K562 (cell line): ENCODE results near the gene DNAH1. TPM values are rescaled to one million over a fixed set of nuclear protein-coding genes. Genes with fewer than 3 reads are reported as not detected.
A peak's percentile ranks its signal among the peaks of the same experiment; 100 is the strongest.

Source experiments
- ATAC-seq: fragments of 200-7000 bp; cut with Tn5 transposase; 3 replicates; pipeline ENCODE4 v1.9.1; 2020; ENCODE audit warnings: moderate library complexity
- BruUV-seq: library from RNA; stranded (reverse); fragments of 400-500 nt; replicated peaks from 2 replicates; lab custom pipeline; 2021; lab: Mats Ljungman, UMichigan
- CTCF ChIA-PET: fragments of 300-600 bp; formaldehyde crosslinking; extraction: SDS; loops from one replicate; lab custom pipeline; 2021; ENCODE audit warnings: low intra/inter-chr PET ratio; lab: Yijun Ruan, JAX
- POLR2A ChIA-PET: fragments of 300-600, 350-650 bp; sonication (Branson Sonifier 250); formaldehyde crosslinking; extraction: SDS; loops from one replicate; lab custom pipeline; 2021; ENCODE audit warnings: antibody characterized with exemption, inconsistent platforms; lab: Yijun Ruan, JAX
- DNase-seq, 4 experiments: peaks; one replicate each; pipeline versions ENCODE4 v3.0.0 to v3.0.0-alpha.2; 2011 to 2018; ENCODE audit warnings: low spot score in 3 of 4, mixed read lengths in 3 of 4; ENCODE audit errors: extremely low read depth in 1 of 4
- FAIRE-seq: peaks from 2 replicates; lab custom pipeline; 2011; peaks lifted over from hg19 to GRCh38; lab: Jason Lieb, UNC
- H2AFZ ChIP-seq: 2 replicates; pipeline ENCODE4 v1.6.0; 2011; ENCODE audit warnings: low read depth, low read length, control low read depth, inconsistent platforms
- H3K27ac ChIP-seq: fragments of 200-600 bp; 3 replicates; pipeline ENCODE4 v1.8.0; 2011; ENCODE audit warnings: low read depth, mild to moderate bottlenecking, control low read depth, inconsistent platforms, low read length, moderate library complexity, mixed read lengths; ENCODE audit errors: extremely low read depth
- H3K27me3 ChIP-seq, 2 experiments: fragments of 300-600 bp in 1 of 2; 2 replicates in 1 of 2; 3 replicates in 1 of 2; pipeline versions ENCODE4 v1.6.0 to v1.8.0; 2011; ENCODE audit warnings: inconsistent platforms in 2 of 2, low read length in 2 of 2, mild to moderate bottlenecking in 1 of 2, mixed read lengths in 1 of 2, moderate library complexity in 1 of 2; ENCODE audit not compliant: control insufficient read depth in 2 of 2, insufficient read depth in 2 of 2
- H3K36me3 ChIP-seq: fragments of 300-600 bp; 3 replicates; pipeline ENCODE4 v1.8.0; 2011; ENCODE audit warnings: mild to moderate bottlenecking, low read length, inconsistent platforms; ENCODE audit not compliant: control insufficient read depth, insufficient read depth
- H3K4me1 ChIP-seq, 2 experiments: fragments of 200-600 bp in 1 of 2; replicated peaks in 1 of 2; 2 replicates in 1 of 2; 3 replicates in 1 of 2; pipeline versions ENCODE4 v1.5.1 to v1.8.0; 2011; ENCODE audit warnings: inconsistent platforms in 2 of 2, low read length in 2 of 2, mild to moderate bottlenecking in 1 of 2, mixed read lengths in 1 of 2, moderate library complexity in 1 of 2; ENCODE audit not compliant: control insufficient read depth in 2 of 2, insufficient read depth in 2 of 2
- H3K4me2 ChIP-seq: 2 replicates; pipeline ENCODE4 v1.6.1; 2011; ENCODE audit warnings: low read length, control low read depth, inconsistent platforms, mixed read lengths; ENCODE audit not compliant: insufficient read depth
- H3K4me3 ChIP-seq: fragments of 200-600 bp; sonication (generic), shearing (Covaris generic); 2 replicates; pipeline ENCODE4 v1.5.1; 2016; ENCODE audit warnings: control low read depth, inconsistent platforms
- H3K79me2 ChIP-seq: fragments of 200-600 bp; 3 replicates; pipeline ENCODE4 v1.8.0; 2011; ENCODE audit warnings: low read length, inconsistent platforms; ENCODE audit not compliant: control insufficient read depth, insufficient read depth
- H3K9ac ChIP-seq, 2 experiments: 2 replicates each; pipeline versions ENCODE4 v1.6.0 to v1.6.1; 2011; ENCODE audit warnings: low read depth in 2 of 2, low read length in 2 of 2, control low read depth in 1 of 2, inconsistent platforms in 1 of 2, mild to moderate bottlenecking in 1 of 2, mixed read lengths in 1 of 2; ENCODE audit not compliant: insufficient read depth in 1 of 2
- H3K9me1 ChIP-seq: one replicate; pipeline ENCODE4 v1.6.0; 2011; ENCODE audit warnings: inconsistent platforms, mild to moderate bottlenecking, low read length, moderate library complexity; ENCODE audit not compliant: control insufficient read depth, insufficient read depth
- H3K9me3 ChIP-seq: replicated peaks from 2 replicates; pipeline ENCODE4 v1.5.1; 2011; ENCODE audit warnings: low read depth, low read length, inconsistent platforms; ENCODE audit not compliant: control insufficient read depth, insufficient read depth
- H4K20me1 ChIP-seq: replicated peaks from 2 replicates; pipeline ENCODE4 v1.6.1; 2011; ENCODE audit warnings: low read length, inconsistent platforms, mixed read lengths; ENCODE audit not compliant: control insufficient read depth, insufficient read depth
- CBX3 ChIP-seq, 2 experiments: IDR thresholded peaks; 1 replicate in 1 of 2; 2 replicates in 1 of 2; pipeline ENCODE4 v1.6.1; 2012; ENCODE audit warnings: inconsistent platforms in 2 of 2, low read length in 2 of 2, borderline replicate concordance in 1 of 2, control low read depth in 1 of 2
- CHD1 ChIP-seq: fragments of 200-600 bp; sonication (generic); IDR thresholded peaks from one replicate; pipeline ENCODE4 v1.6.1; 2012; ENCODE audit warnings: mild to moderate bottlenecking, moderate library complexity, low read length, inconsistent platforms
- HOXB6 ChIP-seq: fragments of 250-450 bp; sonication (Bioruptor Pico); IDR thresholded peaks from 2 replicates; pipeline ENCODE4 v1.5.1; 2022; ENCODE audit warnings: mild to moderate bottlenecking, borderline replicate concordance
- IFI16 ChIP-seq: fragments of 250-450 bp; sonication (Bioruptor Pico); IDR thresholded peaks from 2 replicates; pipeline ENCODE4 v2.1.2; 2022; ENCODE audit warnings: mild to moderate bottlenecking, inconsistent platforms
- NFXL1 ChIP-seq: fragments of 450-650 bp; formaldehyde crosslinking; IDR thresholded peaks from 2 replicates; pipeline ENCODE4 v1.4.0; 2021; ENCODE audit warnings: mild to moderate bottlenecking
- NR2C1 ChIP-seq, 2 experiments: fragments of 450-650 bp; IDR thresholded peaks; 2 replicates each; pipeline ENCODE4 v1.6.1; 2017; ENCODE audit warnings: mild to moderate bottlenecking in 2 of 2, antibody characterized with exemption in 1 of 2, inconsistent platforms in 1 of 2, missing compliant biosample characterization in 1 of 2, missing genetic modification characterization in 1 of 2
- PCBP2 ChIP-seq: fragments of 200-400 bp; formaldehyde crosslinking; IDR thresholded peaks from 2 replicates; pipeline ENCODE4 v1.6.1; 2018; ENCODE audit warnings: low read length, low read depth, mild to moderate bottlenecking, moderate library complexity; ENCODE audit not compliant: poor library complexity, severe bottlenecking
- RBM34 ChIP-seq: fragments of 200-400 bp; formaldehyde crosslinking; IDR thresholded peaks from 2 replicates; pipeline ENCODE4 v1.6.1; 2018; ENCODE audit warnings: low read length, borderline replicate concordance; ENCODE audit not compliant: insufficient read depth
- SIN3B ChIP-seq: fragments of 450-650 bp; IDR thresholded peaks from 2 replicates; pipeline ENCODE4 v1.6.1; 2017; ENCODE audit warnings: low read depth, mild to moderate bottlenecking, moderate library complexity
- SNAPC5 ChIP-seq: fragments of 250-450 bp; sonication (Bioruptor Pico); IDR thresholded peaks from 2 replicates; pipeline ENCODE4 v1.8.0; 2021; ENCODE audit warnings: moderate library complexity, mild to moderate bottlenecking, inconsistent platforms
- SOX6 ChIP-seq: fragments of 450-650 bp; IDR thresholded peaks from 2 replicates; pipeline ENCODE4 v1.6.1; 2014; ENCODE audit warnings: mild to moderate bottlenecking
- ZBTB12 ChIP-seq: fragments of 250-450 bp; sonication (Bioruptor Pico); IDR thresholded peaks from 2 replicates; pipeline ENCODE4 v1.4.0; 2020
- ZBTB33 ChIP-seq: sonication (generic); formaldehyde crosslinking; IDR thresholded peaks from 2 replicates; pipeline ENCODE4 v1.8.1; 2023; ENCODE audit warnings: mild to moderate bottlenecking, missing genetic modification reagents
- ZFX ChIP-seq: sonication (generic); formaldehyde crosslinking; IDR thresholded peaks from 2 replicates; pipeline ENCODE4 v1.8.0; 2022; ENCODE audit warnings: mild to moderate bottlenecking, missing genetic modification reagents, moderate library complexity
- ZNF146 ChIP-seq: IDR thresholded peaks from one replicate; pipeline ENCODE4 v1.6.1; 2018; ENCODE audit warnings: missing compliant biosample characterization; ENCODE audit not compliant: unreplicated experiment
- ZNF217 ChIP-seq: sonication (generic); formaldehyde crosslinking; IDR thresholded peaks from 2 replicates; pipeline ENCODE4 v1.8.0; 2022; ENCODE audit warnings: mild to moderate bottlenecking, missing genetic modification reagents
- ZNF431 ChIP-seq: sonication (generic); formaldehyde crosslinking; IDR thresholded peaks from 2 replicates; pipeline ENCODE4 v1.8.0; 2022; ENCODE audit warnings: mild to moderate bottlenecking, missing genetic modification reagents
- ZNF586 ChIP-seq: fragments of 450-650 bp; formaldehyde crosslinking; conservative IDR thresholded peaks from 2 replicates; pipeline ENCODE4 v1.4.0; 2020; ENCODE audit warnings: mild to moderate bottlenecking, moderate library complexity
- ZNF668 ChIP-seq: fragments of 250-450 bp; sonication (Bioruptor Pico); IDR thresholded peaks from 2 replicates; pipeline ENCODE4 v1.8.0; 2022; ENCODE audit warnings: mild to moderate bottlenecking, inconsistent platforms
- ZNF696 ChIP-seq: fragments of 250-450 bp; sonication (Bioruptor Pico); conservative IDR thresholded peaks from 2 replicates; pipeline ENCODE4 v1.4.0; 2020; ENCODE audit warnings: mild to moderate bottlenecking, moderate library complexity
- WGBS: fragments of 100-300 bp; shearing (Covaris generic); methylation state at CpG from one replicate; pipeline ENCODE4 v1.1.6; 2016; ENCODE audit warnings: low coverage, mixed read lengths; ENCODE audit not compliant: insufficient coverage; ENCODE audit errors: missing lambda C conversion rate; 5-methylcytosine and 5-hydroxymethylcytosine counted together
- in situ Hi-C: fragments of 300-500 bp; cut with MboI; formaldehyde crosslinking; loops from 4 replicates; pipeline ENCODE4 v1.15.0; 2018; ENCODE audit warnings: inconsistent platforms, mixed read lengths
- intact Hi-C: fragments of 100-400 bp; cut with micrococcal nuclease; formaldehyde crosslinking; loops from 2 replicates; pipeline ENCODE4 v1.14.2; 2022
- polyA plus RNA-seq, 8 experiments: library from polyadenylated mRNA; depleted of rRNA in 4 of 8; stranded (reverse) in 5 of 8; unstranded in 3 of 8; fragments of >200 nt; fragmentation: Nextera tagmentation in 2 of 8; fragmentation: Illumina TruSeq in 1 of 8; extraction: Ambion mirVana in 2 of 8; extraction: Trizol in 1 of 8; gene quantifications; 2 replicates each; pipeline versions ENCODE4 v1.2.1 to v1.2.3, GENCODE V29; 2011 to 2014; ENCODE audit warnings: inconsistent platforms in 1 of 8, missing spikeins in 1 of 8
- total RNA-seq, 7 experiments: library from RNA; depleted of rRNA in 6 of 7; stranded (reverse); fragments of >200 nt in 6 of 7; fragmentation: Illumina TruSeq in 2 of 7; extraction: Trizol in 2 of 7; gene quantifications; 2 replicates each; pipeline versions ENCODE4 v1.2.1 to v1.2.3, GENCODE V29; 2011 to 2021; ENCODE audit warnings: low replicate concordance in 1 of 7

The DNAH1 gene
- total and polyA plus RNA-seq, 9 of the 15 experiments (the other 6 are each of a cell fraction or from before 2014, with no cell fraction given), result 0.04 to 0.84 (median 0.50) TPM

- Histone ChIP-seq H3K9me1 (no peaks in the 10 kb centered on the region), H3K27me3 (no peaks in the 10 kb centered on the region), H2AFZ (peak overlapping the region; percentile 69; the same call in 1 of the 2 replicates), H3K36me3 (no peaks in the 10 kb centered on the region), H4K20me1 (no peaks in the 10 kb centered on the region), H3K9ac (peak overlapping the region; percentile 44 to 81), H3K79me2 (no peaks in the 10 kb centered on the region), H3K4me1 (peaks cover 35 to 59% of the 10 kb centered on the region in 2 experiments), H3K4me2 (peak overlapping the region; percentile 76), H3K9me3 (no peaks in the 10 kb centered on the region), H3K27ac (peak overlapping the region; percentile 77), H3K4me3 (no peak overlapping the region)
- CTCF ChIA-PET, result no interaction called here
- in situ Hi-C loops (loop anchor here (10.0 kb wide), 2 partner anchors 85 to 145 kb away; partner anchors contain the start of gene SEMA3G), intact Hi-C loops (no loop called here)
- FAIRE-seq (peak; percentile 100), DNase-seq (peak; percentile 83 to 94 (median 86)), ATAC-seq (peak; percentile 94)
- 0% methylated on average over 8 of the region's 14 CpGs for WGBS
- POLR2A ChIA-PET, result interaction anchor here (0.9 to 1.2 kb wide), 4 partner anchors 11 to 80 kb away, joined by 3 to 4 read pairs (median 3); no protein-coding TSS in a partner anchor
- no TSS peak for BruUV-seq
- TF ChIP-seq ZNF217 (CRISPR knock-in tag) (no peak), ZNF668 (CRISPR knock-in tag) (no peak), RBM34 (no peak), SIN3B (no peak), ZBTB33 (CRISPR knock-in tag) (no peak), HOXB6 (CRISPR knock-in tag) (no peak), PCBP2 (no peak), ZNF696 (CRISPR knock-in tag) (no peak), ZNF586 (CRISPR knock-in tag) (no peak), CHD1 (no peak), SNAPC5 (no peak), ZNF146 (no peak), ZNF431 (CRISPR knock-in tag) (no peak), NR2C1 (IDR thresholded peaks at IDR 0.05) (no peak), NR2C1 (tag; IDR thresholded peaks at IDR 0.05) (no peak), ZFX (CRISPR knock-in tag) (no peak), NFXL1 (CRISPR knock-in tag) (no peak), ZBTB12 (no peak), CBX3 (IDR thresholded peaks at IDR 0.05; ENCODE audit: borderline replicate concordance in 1 of 2, low read length in 2 of 2) (peak in 1 of 2 experiments; percentile 22; a peak in 1 of 3 replicates), IFI16 (no peak), SOX6 (peak; percentile 69)
Measured at GRCh38 chr3:52299879-52300611, 16.1 kb upstream of the DNAH1 start.
